ENCODE data around the gene REEP1. TPM values are rescaled to one million over a fixed set of nuclear protein-coding genes. Genes with fewer than 3 reads are reported as not detected.

REEP1 gene
- total and polyA plus RNA-seq, 9 of the 15 experiments (the other 6 are each of a cell fraction or from before 2014, with no cell fraction given), result 0.11 to 0.67 (median 0.13) TPM

DNA sequence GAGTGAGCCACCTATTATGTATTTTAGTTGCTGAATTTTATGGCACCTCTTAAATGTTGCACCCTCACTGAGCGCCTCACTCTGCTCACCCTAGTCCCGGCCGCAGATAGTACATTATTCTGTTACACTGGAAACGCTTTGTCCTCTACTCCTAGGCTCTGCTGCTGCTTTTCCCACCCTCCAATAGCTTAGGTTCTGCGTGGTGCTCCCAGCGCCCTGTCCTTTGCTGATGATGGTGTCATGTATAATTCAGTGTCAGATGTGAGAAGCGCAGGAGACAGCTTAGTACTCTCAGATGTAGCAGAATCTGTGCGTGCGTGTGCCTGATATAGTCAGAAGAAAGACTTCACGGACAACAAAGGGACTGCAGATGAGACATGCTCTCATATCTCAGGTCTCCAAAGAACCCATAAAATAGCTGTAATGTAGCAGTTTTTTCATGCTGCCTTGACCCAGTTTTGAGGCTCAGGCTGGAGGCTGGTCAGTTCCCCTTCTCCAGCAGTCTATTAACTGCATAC, 1.4 kb upstream of the REEP1 start:
- DNase-seq (ENCODE audit: extremely low read depth in 1 of 4, low spot score in 3 of 4) (no peak), FAIRE-seq (no peak), ATAC-seq (no peak)
- peaks cover 0 to 5% of the 10 kb centered on the region in 2 experiments; a peak in 1 of 5 replicates for H3K4me1 ChIP-seq (replicated peaks in 1 of 2; ENCODE audit: control insufficient read depth in 2 of 2, insufficient read depth in 2 of 2, low read length in 2 of 2)
- H2AFZ ChIP-seq (ENCODE audit: low read depth, low read length), result no peak overlapping the region
- no peak overlapping the region for H3K9ac ChIP-seq (ENCODE audit: insufficient read depth in 1 of 2, low read depth in 2 of 2, low read length in 2 of 2)
- no peaks in the 10 kb centered on the region for H3K36me3 ChIP-seq (ENCODE audit: control insufficient read depth, insufficient read depth, low read length)
- no peak overlapping the region for H3K27ac ChIP-seq (ENCODE audit: extremely low read depth, low read depth, low read length)
- no peaks in the 10 kb centered on the region for H3K79me2 ChIP-seq (ENCODE audit: control insufficient read depth, insufficient read depth, low read length)
- ChIA-PET CTCF (ENCODE audit: low intra/inter-chr PET ratio) (no interaction called here), POLR2A (interaction anchor here (1.6 kb wide), 1 partner anchor 145 kb away, joined by 3 read pairs; no protein-coding TSS in a partner anchor)
- no peaks in the 10 kb centered on the region for H3K9me3 ChIP-seq (replicated peaks; ENCODE audit: control insufficient read depth, insufficient read depth, low read depth, low read length)
- WGBS (ENCODE audit: insufficient coverage, low coverage, missing lambda C conversion rate), result 12% methylated on average over 10 of the region's 10 CpGs
- intact Hi-C loops (cut with micrococcal nuclease) (no loop called here), in situ Hi-C loops (cut with MboI) (no loop called here)
- H3K9me1 ChIP-seq (ENCODE audit: control insufficient read depth, insufficient read depth, low read length), result no peaks in the 10 kb centered on the region
- TF ChIP-seq PTTG1 (tag; IDR thresholded peaks at IDR 0.05; ENCODE audit: low read depth) (no peak), SMAD2 (IDR thresholded peaks at IDR 0.05; ENCODE audit: low read depth, low read length) (no peak), EWSR1 (IDR thresholded peaks at IDR 0.05; ENCODE audit: borderline replicate concordance, low read depth, partially characterized antibody) (no peak), TOE1 (IDR thresholded peaks at IDR 0.05; ENCODE audit: borderline replicate concordance) (no peak), TOE1 (CRISPR knock-in tag; IDR thresholded peaks at IDR 0.05; ENCODE audit: borderline replicate concordance, low read depth) (no peak), NFRKB (IDR thresholded peaks at IDR 0.05; ENCODE audit: low read depth) (no peak), RCOR1 (IDR thresholded peaks at IDR 0.05; ENCODE audit: borderline replicate concordance in 1 of 2, low read depth in 2 of 2, low read length in 2 of 2) (no peak), SMARCA5 (IDR thresholded peaks at IDR 0.05) (no peak), L3MBTL2 (IDR thresholded peaks at IDR 0.05) (no peak), ZSCAN32 (CRISPR knock-in tag; IDR thresholded peaks at IDR 0.05) (no peak)
- TF ChIP-seq, protein P1, sequence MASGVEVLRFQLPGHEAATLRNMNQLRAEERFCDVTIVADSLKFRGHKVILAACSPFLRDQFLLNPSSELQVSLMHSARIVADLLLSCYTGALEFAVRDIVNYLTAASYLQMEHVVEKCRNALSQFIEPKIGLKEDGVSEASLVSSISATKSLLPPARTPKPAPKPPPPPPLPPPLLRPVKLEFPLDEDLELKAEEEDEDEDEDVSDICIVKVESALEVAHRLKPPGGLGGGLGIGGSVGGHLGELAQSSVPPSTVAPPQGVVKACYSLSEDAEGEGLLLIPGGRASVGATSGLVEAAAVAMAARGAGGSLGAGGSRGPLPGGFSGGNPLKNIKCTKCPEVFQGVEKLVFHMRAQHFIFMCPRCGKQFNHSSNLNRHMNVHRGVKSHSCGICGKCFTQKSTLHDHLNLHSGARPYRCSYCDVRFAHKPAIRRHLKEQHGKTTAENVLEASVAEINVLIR (CRISPR knock-in tag; IDR thresholded peaks at IDR 0.05), result no peak
- TF ChIP-seq, protein P2, sequence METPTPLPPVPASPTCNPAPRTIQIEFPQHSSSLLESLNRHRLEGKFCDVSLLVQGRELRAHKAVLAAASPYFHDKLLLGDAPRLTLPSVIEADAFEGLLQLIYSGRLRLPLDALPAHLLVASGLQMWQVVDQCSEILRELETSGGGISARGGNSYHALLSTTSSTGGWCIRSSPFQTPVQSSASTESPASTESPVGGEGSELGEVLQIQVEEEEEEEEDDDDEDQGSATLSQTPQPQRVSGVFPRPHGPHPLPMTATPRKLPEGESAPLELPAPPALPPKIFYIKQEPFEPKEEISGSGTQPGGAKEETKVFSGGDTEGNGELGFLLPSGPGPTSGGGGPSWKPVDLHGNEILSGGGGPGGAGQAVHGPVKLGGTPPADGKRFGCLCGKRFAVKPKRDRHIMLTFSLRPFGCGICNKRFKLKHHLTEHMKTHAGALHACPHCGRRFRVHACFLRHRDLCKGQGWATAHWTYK (CRISPR knock-in tag; IDR thresholded peaks at IDR 0.05), result no peak
- TF ChIP-seq, protein P3, sequence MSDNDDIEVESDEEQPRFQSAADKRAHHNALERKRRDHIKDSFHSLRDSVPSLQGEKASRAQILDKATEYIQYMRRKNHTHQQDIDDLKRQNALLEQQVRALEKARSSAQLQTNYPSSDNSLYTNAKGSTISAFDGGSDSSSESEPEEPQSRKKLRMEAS (CRISPR knock-in tag; IDR thresholded peaks at IDR 0.05), result no peak
- TF ChIP-seq, protein P4, sequence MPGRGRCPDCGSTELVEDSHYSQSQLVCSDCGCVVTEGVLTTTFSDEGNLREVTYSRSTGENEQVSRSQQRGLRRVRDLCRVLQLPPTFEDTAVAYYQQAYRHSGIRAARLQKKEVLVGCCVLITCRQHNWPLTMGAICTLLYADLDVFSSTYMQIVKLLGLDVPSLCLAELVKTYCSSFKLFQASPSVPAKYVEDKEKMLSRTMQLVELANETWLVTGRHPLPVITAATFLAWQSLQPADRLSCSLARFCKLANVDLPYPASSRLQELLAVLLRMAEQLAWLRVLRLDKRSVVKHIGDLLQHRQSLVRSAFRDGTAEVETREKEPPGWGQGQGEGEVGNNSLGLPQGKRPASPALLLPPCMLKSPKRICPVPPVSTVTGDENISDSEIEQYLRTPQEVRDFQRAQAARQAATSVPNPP (IDR thresholded peaks at IDR 0.05; ENCODE audit: borderline replicate concordance, insufficient read depth, insufficient read length), result no peak
- no peak overlapping the region for H3K4me2 ChIP-seq (ENCODE audit: insufficient read depth, low read length)
- H4K20me1 ChIP-seq (replicated peaks; ENCODE audit: control insufficient read depth, insufficient read depth, low read length), result no peaks in the 10 kb centered on the region
- no TSS peak for BruUV-seq (replicated peaks)
- H3K4me3 ChIP-seq, result no peak overlapping the region
- peaks cover 17 to 49% of the 10 kb centered on the region in 2 experiments for H3K27me3 ChIP-seq (ENCODE audit: control insufficient read depth in 2 of 2, insufficient read depth in 2 of 2, low read length in 2 of 2)
